NK-92 (cell line): Measurements from ENCODE around the gene ANP32A.
"Not testable (repeated sequence)": the region's sequence is repeated elsewhere in the genome, so short reads cannot be mapped to it uniquely, and the experiment has no call there.

ENCODE experiments used
- DNase-seq: peaks from one replicate; lab custom pipeline; 2025; ENCODE audit not compliant: unreplicated experiment; lab: John Stamatoyannopoulos, UW

ANP32A gene

DNA sequence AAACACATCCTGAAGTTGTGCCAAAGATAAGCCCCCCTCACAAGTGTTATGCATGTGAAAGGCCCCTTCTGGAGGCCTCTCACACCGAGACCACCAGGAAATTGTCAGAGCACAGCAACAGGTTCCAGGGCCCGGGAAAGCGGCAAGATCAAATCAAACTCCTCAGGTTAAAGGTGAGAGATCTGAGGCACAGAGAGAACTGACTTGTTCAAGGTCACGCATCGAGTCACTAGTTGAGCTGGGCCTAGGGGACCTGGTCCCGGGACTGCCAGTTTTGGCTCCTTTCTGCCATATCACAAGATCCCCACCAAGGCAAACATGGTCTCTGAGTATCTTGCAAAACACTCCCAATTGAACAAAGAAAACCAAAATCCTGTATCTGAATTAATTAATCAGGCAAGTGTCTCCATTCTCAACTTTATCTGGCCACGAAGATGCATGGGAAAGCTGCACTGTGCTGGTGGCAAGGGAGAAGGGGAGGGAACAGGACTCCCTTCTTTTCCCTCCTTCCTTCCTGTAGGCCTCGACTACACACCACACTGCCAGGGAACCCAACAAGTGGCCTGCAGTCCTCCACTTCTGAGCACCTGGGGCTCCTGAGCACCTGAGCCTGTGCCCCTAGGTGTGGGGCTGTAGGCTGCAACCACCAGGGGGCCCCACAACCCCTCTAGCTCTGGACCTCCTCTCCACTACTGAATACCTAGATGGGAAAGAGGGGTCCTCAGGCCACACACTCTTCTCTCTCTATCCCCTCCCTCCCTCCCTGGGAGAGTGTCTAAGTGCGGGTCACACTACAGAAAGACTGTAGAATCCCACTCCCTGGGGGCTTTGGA is 37.3 kb downstream of the ANP32A start:
- DNase-seq: no peak

DNA sequence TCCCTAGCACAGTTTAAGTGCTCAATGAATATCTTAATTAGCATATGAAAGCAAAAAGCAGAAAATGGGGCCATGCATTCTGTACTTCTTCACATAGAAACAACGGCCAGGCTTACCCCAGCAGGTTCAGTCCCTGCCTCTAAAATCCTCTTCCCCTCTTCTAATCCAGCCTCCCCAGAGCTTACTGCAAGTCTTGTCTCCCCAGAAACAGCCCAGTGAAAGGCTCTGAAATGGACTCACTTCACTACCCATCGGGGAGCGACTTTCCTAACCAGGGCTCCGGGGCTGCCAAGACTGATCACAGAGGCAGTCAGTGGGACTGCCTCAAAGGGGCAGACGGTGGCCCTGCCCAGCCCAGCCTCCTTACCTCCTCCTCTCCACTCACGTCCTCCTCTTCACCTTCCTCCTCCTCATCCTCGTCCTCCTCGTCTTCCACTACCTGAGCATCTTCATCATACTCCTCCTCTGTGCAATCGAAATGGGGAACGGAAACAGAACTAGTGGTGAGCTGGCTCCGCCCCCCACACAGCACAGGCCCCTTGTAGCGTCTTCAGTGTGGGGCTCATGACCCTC is 38.0 kb downstream of the ANP32A start:
- no peak for DNase-seq

DNA sequence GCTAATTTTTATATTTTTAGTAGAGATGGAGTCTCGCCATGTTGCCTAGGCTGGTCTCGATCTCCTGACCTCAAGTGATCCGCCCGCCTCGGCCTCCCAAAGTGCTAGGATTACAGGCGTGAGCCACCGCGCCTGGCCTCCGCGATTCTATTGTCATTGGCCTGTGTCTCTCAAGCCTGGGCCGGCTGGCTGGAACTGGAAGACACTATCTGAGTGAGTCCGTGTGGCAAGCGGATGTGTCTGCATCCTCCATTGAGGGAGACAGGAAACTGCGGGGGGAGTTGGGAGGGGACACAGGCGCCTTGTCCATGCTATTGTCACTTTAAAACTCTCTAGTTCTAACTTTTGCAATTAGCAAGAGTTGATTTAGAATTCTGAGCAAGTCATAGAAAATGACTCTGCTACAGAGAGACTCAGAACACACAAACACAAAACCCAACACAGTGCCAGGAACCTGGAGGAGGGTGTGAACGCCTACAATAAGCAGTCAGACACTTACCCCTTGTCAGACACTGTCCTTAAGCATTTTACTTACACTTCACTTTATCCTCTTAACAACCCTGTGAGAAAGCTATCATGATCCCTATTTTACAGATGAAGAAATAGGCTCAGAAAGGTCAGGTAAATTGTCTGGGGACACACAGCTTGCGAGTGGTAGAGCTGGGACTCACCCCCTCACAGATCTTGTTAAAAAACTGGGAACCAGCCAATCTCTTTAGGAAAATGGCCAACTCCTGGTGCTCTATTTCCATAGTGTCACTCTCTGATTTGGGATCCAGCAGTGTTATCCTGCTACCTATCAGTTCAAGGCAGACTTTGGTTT is 38.7 kb downstream of the ANP32A start:
- DNase-seq: no peak

DNA sequence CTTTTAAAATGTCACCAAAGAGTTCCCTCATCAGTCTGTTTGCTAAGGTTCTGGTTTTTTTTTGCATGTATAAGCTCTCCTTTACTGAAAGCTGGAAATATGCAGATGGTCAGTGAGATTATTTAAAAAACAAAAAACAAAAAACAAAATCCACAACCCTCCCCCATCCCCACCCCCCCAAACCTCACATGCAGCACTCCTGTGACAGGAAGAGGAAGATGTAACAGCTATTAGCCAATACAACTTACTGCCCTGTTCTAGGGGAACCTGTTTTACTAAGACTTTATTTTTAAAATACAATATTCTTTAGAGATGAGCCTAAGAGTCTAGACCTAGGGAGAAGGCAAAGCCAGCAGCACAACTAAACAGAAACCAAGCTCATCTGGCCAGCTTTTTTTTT is 39.5 kb downstream of the ANP32A start:
- DNase-seq: no peak

DNA sequence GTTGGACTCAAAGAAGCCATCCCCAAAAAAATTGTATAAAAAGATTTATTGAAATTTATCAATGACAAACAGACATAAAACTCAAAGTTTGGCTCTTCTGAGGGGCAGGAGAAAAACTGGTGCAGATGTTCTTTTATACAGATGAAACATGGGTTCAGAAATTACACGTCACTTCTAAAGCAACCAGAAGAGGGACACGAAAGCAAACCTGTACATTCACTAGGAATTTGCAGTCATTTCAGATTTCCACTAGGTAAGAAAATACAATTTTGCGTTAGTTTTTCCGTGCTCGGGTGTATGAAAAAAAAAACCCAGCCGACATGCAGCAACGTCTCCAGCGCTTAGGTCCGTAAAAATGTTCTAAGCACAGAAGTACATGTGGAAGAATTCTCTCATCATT is 41.8 kb downstream of the ANP32A start:
- DNase-seq: no peak

DNA sequence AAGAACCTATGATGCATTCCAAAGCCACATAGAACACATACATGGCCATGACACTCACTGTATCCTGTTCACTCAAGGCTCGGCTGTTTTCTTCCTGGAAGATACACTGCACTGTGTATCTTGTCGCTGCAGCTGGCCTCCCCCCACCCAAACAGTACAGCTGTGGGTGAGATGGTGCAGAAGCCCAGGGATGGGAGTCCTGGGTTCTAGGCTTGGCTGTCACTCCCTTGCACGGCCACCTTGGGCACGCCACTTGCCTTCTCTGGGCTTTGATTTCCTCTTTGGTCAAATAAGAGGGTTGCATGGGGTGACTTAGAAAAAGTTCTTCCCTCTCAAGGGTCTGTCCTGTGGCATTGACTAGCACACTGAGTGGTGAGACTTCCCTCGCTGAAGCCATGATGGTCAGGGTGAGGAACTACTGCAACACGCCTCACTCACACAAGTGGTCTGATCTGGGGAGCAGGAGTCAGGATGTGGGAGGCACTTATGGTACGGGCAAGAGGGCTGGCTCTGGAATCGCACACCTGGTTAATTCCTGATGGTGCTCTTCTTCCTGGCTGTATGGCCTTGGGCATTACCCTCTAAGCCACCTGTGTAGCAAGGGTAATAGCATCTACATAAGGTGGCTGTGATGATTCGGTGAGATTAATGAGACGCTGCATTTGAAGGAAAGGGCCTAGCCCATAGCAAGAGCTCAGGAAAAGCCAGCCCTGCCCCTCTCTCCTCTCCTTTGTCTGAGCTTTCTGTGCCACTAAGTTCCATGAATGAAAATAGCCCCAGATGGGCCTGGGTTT is 44.0 kb downstream of the ANP32A start:
- DNase-seq: no peak

DNA sequence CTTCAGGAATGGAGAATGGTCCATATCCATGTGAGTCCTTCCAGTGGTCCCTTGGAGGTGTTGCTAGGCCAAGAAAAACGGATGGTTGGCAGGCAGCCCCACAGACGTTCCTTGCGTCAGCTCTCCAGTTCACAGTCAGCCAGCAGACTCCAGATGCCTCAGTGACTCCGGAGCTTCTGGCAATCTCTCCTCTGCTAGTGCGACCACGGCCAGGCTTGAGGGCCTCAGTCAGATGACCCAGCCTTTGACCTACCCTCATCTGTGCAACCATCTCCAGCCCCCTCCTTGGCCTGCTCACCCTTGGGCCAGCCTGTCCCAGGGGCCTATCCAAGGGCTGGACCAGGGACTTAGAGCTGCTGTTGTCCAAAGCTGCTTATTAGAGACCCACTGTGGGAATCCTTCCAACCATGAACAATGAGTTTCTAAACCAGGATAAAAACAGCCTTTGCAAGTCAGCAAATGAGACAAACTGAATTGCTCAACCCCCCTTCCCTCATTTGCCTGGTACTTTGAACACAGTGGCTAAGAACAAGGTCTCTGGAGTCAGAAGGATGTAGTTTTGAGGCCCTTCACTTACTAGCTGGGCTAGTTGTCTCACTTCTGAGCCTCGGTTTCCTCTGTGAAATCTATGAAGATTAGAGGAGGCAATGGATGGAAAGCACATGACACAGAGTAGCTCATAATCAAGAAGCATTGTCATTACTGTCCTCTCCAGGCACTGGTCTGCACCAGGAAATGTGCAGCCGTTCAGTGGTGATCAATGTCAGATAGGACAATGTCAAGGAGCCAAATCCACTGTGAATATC is 44.8 kb downstream of the ANP32A start:
- no peak for DNase-seq

DNA sequence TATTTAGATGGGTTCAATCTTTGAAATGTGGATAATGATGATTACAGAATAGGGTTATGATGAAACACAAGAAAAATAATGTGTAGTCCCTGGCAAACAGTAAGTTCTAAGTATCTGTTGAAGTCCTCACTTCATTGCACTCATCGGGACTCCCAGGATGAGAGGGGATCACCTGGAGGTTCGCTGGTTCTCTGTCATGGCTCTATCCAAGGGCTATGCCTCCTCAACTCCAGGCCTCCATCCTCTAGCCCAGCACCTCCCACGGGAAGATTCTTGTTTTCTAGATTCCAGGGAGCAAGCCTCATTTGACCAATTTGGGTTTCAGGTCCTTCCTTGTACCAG is 45.5 kb downstream of the ANP32A start:
- DNase-seq: no peak

DNA sequence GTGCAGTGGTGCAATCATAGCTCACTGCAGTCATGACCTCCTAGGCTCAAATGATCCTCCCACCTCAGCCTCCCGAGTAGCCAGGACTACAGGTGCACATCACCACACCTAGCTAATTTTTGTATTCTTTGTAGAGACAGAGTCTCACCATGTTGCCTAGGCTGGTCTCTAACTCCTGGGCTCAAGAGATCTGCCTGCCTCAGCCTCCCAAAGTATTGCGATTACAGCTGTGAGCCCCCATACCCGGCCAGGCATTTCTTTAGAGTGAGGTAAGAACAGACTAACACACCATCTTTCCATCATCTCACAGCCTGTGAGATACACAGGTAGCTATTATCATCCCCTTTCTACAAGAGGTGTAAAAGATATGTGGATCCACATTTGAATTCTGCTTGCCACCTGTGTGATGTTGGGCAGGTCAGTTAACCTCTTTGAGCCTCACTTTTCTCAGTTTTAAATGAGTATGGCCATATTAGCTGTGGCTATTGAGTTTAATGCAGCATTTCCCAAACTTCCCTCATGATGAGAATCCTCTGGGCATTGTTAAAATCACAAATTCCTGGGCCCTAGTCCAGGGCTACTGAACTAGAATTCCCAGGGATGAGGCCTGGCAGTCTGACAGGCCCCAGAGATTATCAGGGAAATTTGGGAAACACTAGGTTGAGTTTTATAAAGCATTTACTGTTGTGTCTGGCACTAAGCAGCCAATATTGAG is 46.0 kb downstream of the ANP32A start:
- DNase-seq: no peak

DNA sequence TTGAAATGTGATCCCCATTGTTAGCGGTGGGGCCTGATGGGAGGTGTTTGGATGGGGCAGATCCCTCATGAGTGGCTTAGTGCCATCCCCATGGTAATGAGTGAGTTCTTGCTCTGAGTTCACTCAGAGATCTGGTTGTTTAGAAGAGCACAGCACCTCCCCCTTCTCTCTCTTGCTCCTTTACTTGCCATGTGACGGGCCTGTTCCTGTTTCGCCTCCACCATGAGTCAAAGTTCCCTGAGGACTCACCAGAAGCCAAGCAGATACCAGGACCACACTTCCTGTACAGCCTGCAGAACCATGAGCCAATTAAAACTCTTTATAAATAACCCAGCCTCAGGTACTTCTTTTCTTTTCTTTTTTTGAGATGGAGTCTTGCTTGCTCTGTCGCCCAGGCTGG is 46.6 kb downstream of the ANP32A start:
- no peak for DNase-seq

DNA sequence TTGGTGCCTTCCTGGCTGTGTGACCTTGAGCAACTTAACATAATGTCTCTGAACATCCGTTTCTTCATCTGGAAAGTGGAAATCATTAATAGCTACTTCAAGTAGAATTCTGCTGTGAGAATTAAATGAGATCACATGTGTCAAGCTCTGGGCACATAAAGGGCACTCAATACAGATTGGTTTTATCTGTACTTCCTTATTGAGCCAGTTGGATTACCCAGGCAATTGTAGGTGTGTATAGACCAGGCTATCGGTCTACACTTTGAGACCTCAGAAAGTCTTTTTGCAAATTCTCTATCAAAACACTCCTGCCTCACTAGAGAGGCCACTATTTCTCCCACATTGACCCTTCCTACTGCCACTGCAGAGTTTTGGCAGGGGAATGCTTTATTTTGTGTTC is 47.7 kb downstream of the ANP32A start:
- no peak for DNase-seq

DNA sequence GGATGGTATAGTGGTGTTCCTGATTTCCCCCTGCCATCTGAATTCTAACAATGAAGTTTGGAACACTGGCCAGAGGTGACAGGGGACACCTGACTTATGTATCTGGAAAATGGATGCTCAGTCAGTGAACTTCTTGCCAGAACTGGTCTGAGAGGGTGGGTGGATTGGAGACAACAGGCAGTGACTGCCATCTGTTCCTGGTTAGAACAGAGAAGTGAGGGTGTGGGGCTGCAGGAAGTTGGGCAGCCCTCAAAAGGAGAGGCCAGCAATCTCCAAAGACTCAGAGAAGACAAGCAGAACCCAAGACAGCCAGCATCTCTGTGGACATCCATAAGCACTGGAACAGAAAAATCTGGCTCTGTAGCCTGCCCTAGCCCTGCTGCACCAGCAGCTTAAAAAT is 50.5 kb downstream of the ANP32A start:
- no peak for DNase-seq

DNA sequence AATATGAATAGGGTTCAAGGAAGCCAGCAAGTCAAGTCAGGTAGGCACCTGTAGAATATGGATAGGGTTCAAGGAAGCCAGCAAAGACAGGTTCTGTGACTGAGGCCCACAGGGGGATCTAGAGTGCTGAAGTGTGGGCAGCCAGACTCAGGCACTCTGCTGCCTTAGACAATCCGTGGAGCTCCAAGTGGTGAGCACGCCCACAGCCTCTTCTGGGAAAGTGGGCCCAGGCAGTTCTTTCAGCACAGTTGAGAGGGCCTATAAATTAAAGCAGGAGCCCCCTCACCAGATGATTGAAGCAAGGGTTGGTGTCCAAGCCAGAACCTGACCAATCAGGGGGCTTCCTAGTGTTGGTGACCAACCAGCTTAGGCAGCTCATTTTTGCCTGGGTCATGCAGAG is 51.0 kb downstream of the ANP32A start:
- DNase-seq: no peak

DNA sequence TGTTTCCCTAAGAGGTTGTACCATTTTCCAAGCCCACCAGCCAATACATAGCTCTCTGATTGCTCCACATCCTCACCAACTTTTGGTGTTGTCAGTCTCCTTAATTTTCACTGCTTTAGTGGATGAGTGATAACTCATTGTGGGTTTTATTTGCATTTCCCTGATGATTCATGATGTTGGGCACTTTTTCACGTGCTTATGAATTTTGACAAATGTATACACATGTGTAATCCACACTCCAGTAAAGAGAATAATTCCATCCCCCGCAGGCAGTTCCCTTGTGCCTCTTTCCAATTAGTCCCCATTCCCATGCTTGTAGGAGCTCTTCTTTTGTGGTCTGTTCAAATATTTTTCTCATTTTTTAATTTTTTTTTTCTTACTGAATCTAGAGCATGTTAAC is 52.4 kb downstream of the ANP32A start:
- no peak for DNase-seq

DNA sequence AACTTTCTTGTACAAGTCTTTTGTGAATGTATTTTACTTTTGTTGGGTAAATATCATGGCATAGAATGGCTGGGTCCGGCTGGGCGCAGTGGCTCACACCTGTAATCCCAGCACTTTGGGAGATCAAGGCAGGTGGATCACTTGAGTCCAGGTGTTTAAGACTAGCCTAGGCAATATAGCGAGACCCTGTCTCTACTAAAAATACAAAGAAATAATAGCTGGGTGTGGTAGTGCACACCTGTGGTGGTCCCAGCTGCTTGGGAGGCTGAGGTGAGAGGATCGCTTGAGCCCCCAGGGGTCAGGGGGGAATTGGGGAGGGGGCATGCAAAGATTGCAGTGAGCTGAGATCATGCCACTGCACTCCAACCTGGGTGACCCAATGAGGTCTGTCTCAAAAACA is 52.9 kb downstream of the ANP32A start:
- DNase-seq: no peak

DNA sequence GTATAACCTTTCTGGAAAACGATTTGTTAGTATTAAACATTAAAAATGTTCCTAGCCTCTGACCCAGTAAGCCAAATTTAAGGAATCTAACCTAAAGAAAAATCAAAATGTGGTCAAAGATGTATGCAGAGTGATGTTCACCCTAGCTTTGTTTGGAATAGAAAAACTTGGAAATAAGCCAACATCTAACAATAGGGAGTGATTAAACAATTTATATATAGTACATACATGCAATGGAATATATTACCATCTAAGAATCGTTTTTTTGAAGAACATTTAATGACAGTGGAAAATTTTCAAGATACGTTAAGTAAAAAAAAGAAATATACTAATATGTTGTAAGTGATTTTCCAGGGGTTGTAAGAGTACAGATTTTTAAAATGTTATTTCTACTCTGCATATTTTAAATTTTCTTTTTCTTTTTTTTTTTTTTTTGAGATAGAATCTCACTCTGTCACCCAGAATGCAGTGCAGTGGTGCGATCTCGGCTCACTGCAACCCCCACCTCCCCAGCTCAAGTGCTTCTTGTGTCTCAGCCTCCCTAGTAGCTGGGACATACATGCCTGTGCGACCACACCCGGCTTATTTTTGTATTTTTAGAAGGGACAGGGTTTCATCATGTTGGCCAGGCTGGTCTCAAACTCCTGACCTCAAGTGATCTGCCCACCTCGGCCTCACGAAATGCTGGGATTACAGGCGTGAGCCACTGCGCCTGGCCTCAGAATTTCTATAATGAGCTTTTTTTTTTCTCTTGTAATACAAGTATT is 54.9 kb downstream of the ANP32A start:
- DNase-seq: no peak

DNA sequence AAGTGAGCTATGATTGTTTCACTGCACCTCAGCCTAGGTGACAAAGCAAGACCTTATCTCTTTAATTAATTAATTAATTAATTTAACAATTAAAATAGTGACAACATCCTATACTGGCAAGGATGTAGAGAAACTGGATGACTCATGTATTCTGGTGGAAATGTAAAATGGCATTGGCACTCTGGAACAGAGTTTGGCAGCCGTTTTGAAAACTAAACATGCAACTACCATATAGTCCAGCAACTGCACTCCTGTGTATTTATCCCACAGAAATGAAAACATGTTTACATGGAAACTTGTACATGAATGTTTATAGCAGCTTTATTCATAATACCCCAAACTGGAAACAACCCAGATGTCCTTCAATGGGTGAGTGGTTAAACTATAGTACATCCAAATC is 56.6 kb downstream of the ANP32A start:
- DNase-seq: no peak

DNA sequence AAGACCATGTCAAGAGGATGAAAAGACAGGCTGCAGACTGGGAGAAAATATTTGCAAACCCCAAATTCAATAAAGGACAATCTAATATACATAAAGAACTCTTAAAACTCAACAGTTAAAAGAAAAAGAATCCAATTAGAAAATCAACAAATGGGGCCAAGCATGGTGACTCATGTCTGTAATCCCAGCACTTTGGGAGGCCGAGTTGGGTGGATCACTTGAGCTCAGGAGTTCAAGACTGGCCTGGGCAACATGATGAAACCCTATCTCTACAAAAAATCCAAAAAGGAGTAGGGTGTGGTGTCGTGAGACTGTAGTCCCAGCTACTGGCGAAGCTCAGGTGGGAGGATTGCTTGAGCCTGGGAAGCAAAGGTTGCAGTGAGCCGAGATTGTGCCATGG is 57.6 kb downstream of the ANP32A start:
- DNase-seq: no peak

DNA sequence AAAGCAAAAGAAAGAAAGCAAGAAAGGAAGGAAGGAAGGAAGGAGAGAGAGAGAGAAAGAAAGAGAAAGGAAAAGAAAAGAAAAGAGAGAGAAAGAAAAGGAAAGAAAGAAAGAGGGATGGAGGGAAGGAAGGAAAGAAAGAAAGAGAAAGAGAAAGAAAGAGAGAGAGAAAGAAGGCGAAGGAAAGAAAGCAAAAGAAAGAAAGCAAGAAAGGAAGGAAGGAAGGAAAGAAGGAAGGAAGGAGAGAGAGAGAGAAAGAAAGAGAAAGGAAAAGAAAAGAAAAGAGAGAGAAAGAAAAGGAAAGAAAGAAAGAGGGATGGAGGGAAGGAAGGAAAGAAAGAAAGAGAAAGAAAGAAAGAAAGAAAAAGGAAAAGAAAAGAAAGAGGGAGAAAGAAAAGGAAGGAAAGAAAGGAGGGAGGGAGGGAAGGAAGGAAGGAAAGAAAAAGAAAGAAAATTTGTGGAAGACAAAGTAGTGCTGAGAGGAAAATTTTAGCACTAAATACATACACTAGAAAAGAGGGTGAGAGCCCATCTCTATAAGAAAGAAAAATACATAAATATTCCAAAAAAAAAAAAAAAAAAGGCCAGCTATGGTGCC is 60.6 kb downstream of the ANP32A start:
- DNase-seq: not testable (repeated sequence)
